OCI-LY7 (cell line): ENCODE results near the gene ANKRD44. TPM values are rescaled to one million over a fixed set of nuclear protein-coding genes. Genes with fewer than 3 reads are reported as not detected.

ENCODE experiments used
- BruUV-seq: library from RNA; stranded (reverse); fragments of 400-500 nt; replicated peaks from 2 replicates; lab custom pipeline; 2021; lab: Mats Ljungman, UMichigan
- CTCF ChIA-PET: fragments of 300-600 bp; sonication (Branson Sonifier 250); formaldehyde crosslinking; loops from one replicate; lab custom pipeline; 2022; ENCODE audit warnings: antibody characterized with exemption; ENCODE audit not compliant: unreplicated experiment; lab: Charles Lee
- POLR2A ChIA-PET: fragments of 300-600 bp; sonication (Branson Sonifier 250); formaldehyde crosslinking; loops from one replicate; lab custom pipeline; 2022; ENCODE audit warnings: antibody characterized with exemption; lab: Charles Lee
- DNase-seq: peaks from one replicate; pipeline ENCODE4 v3.0.0-alpha.2; 2015; ENCODE audit warnings: low spot score
- H2AFZ ChIP-seq: fragments of 200-600 bp; sonication (generic), shearing (Covaris generic); 2 replicates; pipeline ENCODE4 v1.6.1; 2014; ENCODE audit warnings: mild to moderate bottlenecking, antibody characterized with exemption, low read length, moderate library complexity
- H3K27ac ChIP-seq: fragments of 200-600 bp; sonication (generic); 2 replicates; pipeline ENCODE4 v1.5.1; 2014; ENCODE audit warnings: mixed run types, low read depth, mild to moderate bottlenecking, moderate library complexity, low read length, inconsistent platforms; ENCODE audit not compliant: poor library complexity, severe bottlenecking
- H3K36me3 ChIP-seq: fragments of 200-600 bp; sonication (generic); 2 replicates; pipeline ENCODE4 v1.6.1; 2014; ENCODE audit warnings: mild to moderate bottlenecking, antibody characterized with exemption, low read length, moderate library complexity, mixed read lengths; ENCODE audit not compliant: insufficient read depth
- H3K4me1 ChIP-seq: fragments of 200-600 bp; sonication (generic); 2 replicates; pipeline ENCODE4 v1.5.1; 2014; ENCODE audit warnings: mild to moderate bottlenecking, low read length; ENCODE audit not compliant: insufficient read depth, poor library complexity, severe bottlenecking
- H3K4me2 ChIP-seq: fragments of 200-600 bp; sonication (generic); 2 replicates; pipeline ENCODE4 v1.6.1; 2014; ENCODE audit warnings: mild to moderate bottlenecking, low read length
- H3K4me3 ChIP-seq: fragments of 200-600 bp; sonication (generic); 2 replicates; pipeline ENCODE4 v1.5.1; 2014; ENCODE audit warnings: mild to moderate bottlenecking, low read depth, low read length; ENCODE audit not compliant: poor library complexity, severe bottlenecking
- H3K79me2 ChIP-seq: fragments of 200-600 bp; sonication (generic); 2 replicates; pipeline ENCODE4 v1.6.1; 2016; ENCODE audit warnings: low read depth, mild to moderate bottlenecking, low read length, moderate library complexity, mixed read lengths; ENCODE audit not compliant: insufficient read depth
- H3K9me2 ChIP-seq: fragments of 200-600 bp; sonication (generic); 2 replicates; pipeline ENCODE4 v1.6.1; 2016; ENCODE audit warnings: mild to moderate bottlenecking, low read length, mixed read lengths; ENCODE audit not compliant: insufficient read depth
- H3K9me3 ChIP-seq: fragments of 200-600 bp; sonication (generic); 2 replicates; pipeline ENCODE4 v1.6.1; 2014; ENCODE audit warnings: mild to moderate bottlenecking, mixed run types, low read length, mixed read lengths
- H4K20me1 ChIP-seq: fragments of 200-600 bp; sonication (generic); 2 replicates; pipeline ENCODE4 v1.6.1; 2014; ENCODE audit warnings: mild to moderate bottlenecking, antibody characterized with exemption, low read length, moderate library complexity, mixed read lengths; ENCODE audit not compliant: insufficient read depth
- CTCF ChIP-seq: fragments of 200-600 bp; sonication (generic); conservative IDR thresholded peaks from 2 replicates; pipeline ENCODE4 v1.5.1; 2014; ENCODE audit warnings: mild to moderate bottlenecking, antibody characterized with exemption, low read length, moderate library complexity, mixed read lengths
- EZH2phosphoT487 ChIP-seq: fragments of 200-600 bp; sonication (generic); IDR thresholded peaks from 2 replicates; pipeline ENCODE4 v1.6.1; 2018; ENCODE audit warnings: low read depth, borderline replicate concordance, mild to moderate bottlenecking, mixed run types, antibody characterized with exemption, low read length, moderate library complexity, mixed read lengths
- intact Hi-C: fragments of 100-400 bp; cut with micrococcal nuclease; formaldehyde crosslinking; loops from one replicate; pipeline ENCODE4 v1.10.0; 2022; ENCODE audit not compliant: unreplicated experiment
- total RNA-seq, 2 experiments: library from RNA; depleted of rRNA in 1 of 2; stranded (reverse); fragments of >200 nt in 1 of 2; shearing (Covaris generic) in 1 of 2; gene quantifications; 2 replicates each; pipeline ENCODE4 v1.2.3, GENCODE V29; 2014 to 2022

The ANKRD44 gene
- total RNA-seq, 2 experiments from 2014 or later = 69.4 to 73.7 TPM

GRCh38 chr2:197247083-197247482, 63.5 kb downstream of the ANKRD44 start:
- no peak for TF ChIP-seq EZH2phosphoT487
- no peak for TF ChIP-seq CTCF
- Histone ChIP-seq H3K9me2 (no peaks in the 10 kb centered on the region), H3K4me3 (no peak overlapping the region), H3K36me3 (no peaks in the 10 kb centered on the region; the same call in 1 of the 2 replicates), H3K9me3 (no peaks in the 10 kb centered on the region), H3K79me2 (peaks cover 21% of the 10 kb centered on the region; the same call in 1 of the 2 replicates), H3K4me1 (peaks cover 19% of the 10 kb centered on the region), H4K20me1 (no peaks in the 10 kb centered on the region), H3K27ac (no peak overlapping the region), H2AFZ (no peak overlapping the region), H3K4me2 (no peak overlapping the region)
- DNase-seq = no peak
- intact Hi-C loops = no loop called here
- ChIA-PET CTCF (no interaction called here), POLR2A (interaction anchor here (0.6 kb wide), 1 partner anchor 20 kb away, joined by 3 read pairs; no protein-coding TSS in a partner anchor)
- no TSS peak for BruUV-seq

GRCh38 chr2:197245829-197246804, 64.5 kb downstream of the ANKRD44 start:
- H4K20me1 ChIP-seq = no peaks in the 10 kb centered on the region
- H3K79me2 ChIP-seq = peaks cover 22% of the 10 kb centered on the region; the same call in 1 of the 2 replicates
- DNase-seq = no peak
- CTCF ChIA-PET = interaction anchor here (0.6 to 1.4 kb wide), 2 partner anchors 9 to 101 kb away, joined by 3 read pairs; no protein-coding TSS in a partner anchor
- H3K4me2 ChIP-seq = no peak overlapping the region
- H3K9me2 ChIP-seq = no peaks in the 10 kb centered on the region
- POLR2A ChIA-PET = interaction anchor here (0.6 to 2.2 kb wide), 5 partner anchors 26 to 93 kb away, joined by 3 to 7 read pairs (median 5); no protein-coding TSS in a partner anchor
- no peaks in the 10 kb centered on the region for H3K9me3 ChIP-seq
- H3K4me3 ChIP-seq = no peak overlapping the region
- no peak overlapping the region for H3K27ac ChIP-seq
- H3K4me1 ChIP-seq = peaks cover 29% of the 10 kb centered on the region
- intact Hi-C loops = no loop called here
- no peaks in the 10 kb centered on the region; the same call in 1 of the 2 replicates for H3K36me3 ChIP-seq
- no peak overlapping the region for H2AFZ ChIP-seq
- TF ChIP-seq CTCF = no peak
- TF ChIP-seq EZH2phosphoT487 = no peak
- no TSS peak for BruUV-seq
